ENCODE measurements around the gene ITGB3.
"Not testable (repeated sequence)": the region's sequence is repeated elsewhere in the genome, so short reads cannot be mapped to it uniquely, and the experiment has no call there.

ITGB3 gene

GRCh38 chr17:47265983-47266541 lies 12.4 kb downstream of the ITGB3 start:
- H3K27ac ChIP-seq (ENCODE audit: low read length) = no peak overlapping the region
- no peaks in the 10 kb centered on the region for H3K9me3 ChIP-seq (ENCODE audit: control insufficient read depth in 2 of 2, low read length in 2 of 2)
- no peaks in the 10 kb centered on the region for H3K36me3 ChIP-seq (ENCODE audit: control insufficient read depth in 2 of 2, insufficient read depth in 2 of 2, low read length in 2 of 2)
- H3K4me1 ChIP-seq (ENCODE audit: control insufficient read depth, insufficient read depth, low read length) = peaks cover 5% of the 10 kb centered on the region
- no peaks in the 10 kb centered on the region for H3K27me3 ChIP-seq (ENCODE audit: control insufficient read depth in 1 of 2, insufficient read depth in 2 of 2, low read length in 2 of 2)
- no peak overlapping the region for H3K4me3 ChIP-seq (ENCODE audit: low read length in 2 of 2)
- no peak overlapping the region for H3K9ac ChIP-seq (ENCODE audit: low read length in 2 of 2)

DNA sequence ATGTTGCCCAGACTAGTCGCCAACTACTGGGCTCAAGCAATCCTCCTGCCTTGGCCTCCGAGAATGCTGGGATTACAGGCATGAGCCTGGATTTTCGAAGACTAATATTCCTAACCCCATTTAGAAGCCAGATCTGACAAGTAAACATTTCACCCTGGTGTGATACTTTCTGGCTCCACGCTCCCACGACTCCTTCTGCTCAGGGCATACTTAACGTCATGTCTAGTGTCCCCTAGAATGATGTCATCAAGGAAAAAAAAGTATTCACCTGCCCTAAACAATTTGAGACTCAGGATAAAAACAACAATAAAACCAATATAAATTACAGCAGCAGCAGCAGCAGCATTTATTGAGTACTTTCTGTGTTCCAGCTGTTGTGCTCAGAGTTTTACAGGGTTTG lies 13.2 kb downstream of the ITGB3 start:
- no peak overlapping the region for H3K27ac ChIP-seq (ENCODE audit: low read length)
- peaks cover 5% of the 10 kb centered on the region for H3K4me1 ChIP-seq (ENCODE audit: control insufficient read depth, insufficient read depth, low read length)
- no peak overlapping the region for H3K9ac ChIP-seq (ENCODE audit: low read length in 2 of 2)
- no peak overlapping the region for H3K4me3 ChIP-seq (ENCODE audit: low read length in 2 of 2)
- H3K9me3 ChIP-seq (ENCODE audit: control insufficient read depth in 2 of 2, low read length in 2 of 2) = no peaks in the 10 kb centered on the region
- no peaks in the 10 kb centered on the region for H3K36me3 ChIP-seq (ENCODE audit: control insufficient read depth in 2 of 2, insufficient read depth in 2 of 2, low read length in 2 of 2)
- H3K27me3 ChIP-seq (ENCODE audit: control insufficient read depth in 1 of 2, insufficient read depth in 2 of 2, low read length in 2 of 2) = no peaks in the 10 kb centered on the region

GRCh38 chr17:47267354-47267828 lies 13.8 kb downstream of the ITGB3 start:
- H3K36me3 ChIP-seq (ENCODE audit: control insufficient read depth in 2 of 2, insufficient read depth in 2 of 2, low read length in 2 of 2) = no peaks in the 10 kb centered on the region
- H3K4me1 ChIP-seq (ENCODE audit: control insufficient read depth, insufficient read depth, low read length) = peaks cover 5% of the 10 kb centered on the region
- no peaks in the 10 kb centered on the region for H3K27me3 ChIP-seq (ENCODE audit: control insufficient read depth in 1 of 2, insufficient read depth in 2 of 2, low read length in 2 of 2)
- no peak overlapping the region for H3K27ac ChIP-seq (ENCODE audit: low read length)
- H3K9me3 ChIP-seq (ENCODE audit: control insufficient read depth in 2 of 2, low read length in 2 of 2) = no peaks in the 10 kb centered on the region
- H3K4me3 ChIP-seq (ENCODE audit: low read length in 2 of 2) = no peak overlapping the region
- no peak overlapping the region for H3K9ac ChIP-seq (ENCODE audit: low read length in 2 of 2)

DNA sequence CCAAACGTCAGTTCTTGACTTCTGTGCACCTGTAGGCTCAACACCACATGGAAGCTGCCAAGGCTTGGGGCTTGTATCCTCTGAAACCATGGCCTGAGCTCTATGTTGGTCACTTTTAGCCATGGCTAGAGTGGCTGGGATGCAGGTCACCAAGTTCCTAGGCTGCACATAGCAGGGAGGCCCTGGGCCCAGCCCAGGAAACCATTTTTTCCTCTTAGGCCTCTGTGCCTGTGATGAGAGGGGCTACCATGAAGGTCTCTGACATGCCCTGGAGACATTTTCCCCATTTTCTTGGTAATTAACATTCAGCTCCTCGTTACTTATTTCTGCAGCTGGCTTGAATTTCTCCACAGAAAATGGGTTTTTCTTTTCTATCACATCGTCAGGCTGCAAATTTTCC lies 15.3 kb downstream of the ITGB3 start:
- H3K27me3 ChIP-seq (ENCODE audit: control insufficient read depth in 1 of 2, insufficient read depth in 2 of 2, low read length in 2 of 2) = not testable (repeated sequence)

GRCh38 chr17:47269561-47270280 lies 16.1 kb downstream of the ITGB3 start:
- not testable (repeated sequence) for H3K4me3 ChIP-seq (ENCODE audit: low read length in 2 of 2)
- peaks cover 19% of the 10 kb centered on the region for H3K4me1 ChIP-seq (ENCODE audit: control insufficient read depth, insufficient read depth, low read length)

More for the DNA sequence above, 15.3 kb downstream of the ITGB3 start:
- not testable (repeated sequence) for H3K27ac ChIP-seq (ENCODE audit: low read length); H3K9me3 ChIP-seq (ENCODE audit: control insufficient read depth in 2 of 2, low read length in 2 of 2); H3K9ac ChIP-seq (ENCODE audit: low read length in 2 of 2); H3K4me3 ChIP-seq (ENCODE audit: low read length in 2 of 2); H3K36me3 ChIP-seq (ENCODE audit: control insufficient read depth in 2 of 2, insufficient read depth in 2 of 2, low read length in 2 of 2)
- peaks cover 11% of the 10 kb centered on the region for H3K4me1 ChIP-seq (ENCODE audit: control insufficient read depth, insufficient read depth, low read length)

DNA sequence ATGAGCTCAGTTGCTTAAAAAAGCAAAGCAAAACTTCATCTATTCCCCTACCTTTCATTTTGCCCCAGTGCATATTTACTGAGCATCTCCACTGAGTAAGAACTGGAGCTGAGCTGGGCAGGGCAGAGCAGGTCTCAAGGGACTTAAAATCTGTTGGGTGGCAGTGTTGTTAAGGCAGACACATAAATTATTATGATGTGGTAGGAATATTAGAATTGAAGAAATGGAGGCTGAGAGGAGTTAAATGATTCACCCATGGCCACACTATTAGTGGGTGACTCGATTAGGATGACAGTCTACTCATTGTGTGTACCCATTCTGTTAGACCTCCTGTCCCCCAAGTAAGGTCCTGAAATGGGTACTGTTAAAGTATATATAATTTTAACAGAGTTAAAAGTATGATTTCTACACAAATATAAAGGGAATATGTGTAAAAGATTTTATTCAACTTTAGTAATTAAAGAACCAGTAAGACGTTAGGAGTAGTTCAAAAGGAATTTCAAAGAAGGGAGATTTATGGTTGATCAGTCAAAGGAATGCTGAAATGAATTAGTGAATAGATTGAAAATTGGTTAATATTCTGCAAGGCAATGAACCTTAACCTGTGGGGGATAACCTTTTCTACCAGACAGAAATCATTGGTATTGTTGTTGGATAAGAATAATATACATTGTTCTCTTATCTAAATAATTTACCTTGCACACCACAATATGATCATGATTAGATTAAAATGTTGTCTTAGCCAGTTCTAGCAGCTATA lies 17.5 kb downstream of the ITGB3 start:
- no peaks in the 10 kb centered on the region for H3K27me3 ChIP-seq (ENCODE audit: control insufficient read depth in 1 of 2, insufficient read depth in 2 of 2, low read length in 2 of 2)
- H3K4me1 ChIP-seq (ENCODE audit: control insufficient read depth, insufficient read depth, low read length) = peaks cover 33% of the 10 kb centered on the region
- no peaks in the 10 kb centered on the region for H3K9me3 ChIP-seq (ENCODE audit: control insufficient read depth in 2 of 2, low read length in 2 of 2)
- H3K4me3 ChIP-seq (ENCODE audit: low read length in 2 of 2) = no peak overlapping the region
- H3K9ac ChIP-seq (ENCODE audit: low read length in 2 of 2) = no peak overlapping the region
- H3K36me3 ChIP-seq (ENCODE audit: control insufficient read depth in 2 of 2, insufficient read depth in 2 of 2, low read length in 2 of 2) = no peaks in the 10 kb centered on the region
- no peak overlapping the region for H3K27ac ChIP-seq (ENCODE audit: low read length)

More at GRCh38 chr17:47269561-47270280, 16.1 kb downstream of the ITGB3 start:
- not testable (repeated sequence) for H3K9ac ChIP-seq (ENCODE audit: low read length in 2 of 2); H3K36me3 ChIP-seq (ENCODE audit: control insufficient read depth in 2 of 2, insufficient read depth in 2 of 2, low read length in 2 of 2); H3K27me3 ChIP-seq (ENCODE audit: control insufficient read depth in 1 of 2, insufficient read depth in 2 of 2, low read length in 2 of 2); H3K27ac ChIP-seq (ENCODE audit: low read length); H3K9me3 ChIP-seq (ENCODE audit: control insufficient read depth in 2 of 2, low read length in 2 of 2)

- Histone ChIP-seq H3K27ac (ENCODE audit: low read length) (no peak overlapping the region), H3K36me3 (ENCODE audit: control insufficient read depth in 2 of 2, insufficient read depth in 2 of 2, low read length in 2 of 2) (no peaks in the 10 kb centered on the region), H3K9ac (ENCODE audit: low read length in 2 of 2) (no peak overlapping the region), H3K4me1 (ENCODE audit: control insufficient read depth, insufficient read depth, low read length) (peaks cover 42% of the 10 kb centered on the region), H3K9me3 (ENCODE audit: control insufficient read depth in 2 of 2, low read length in 2 of 2) (no peaks in the 10 kb centered on the region), H3K4me3 (ENCODE audit: low read length in 2 of 2) (no peak overlapping the region), H3K27me3 (ENCODE audit: control insufficient read depth in 1 of 2, insufficient read depth in 2 of 2, low read length in 2 of 2) (no peaks in the 10 kb centered on the region)
Measured at GRCh38 chr17:47272491-47272890, 18.9 kb downstream of the ITGB3 start.

- H3K27me3 ChIP-seq (ENCODE audit: control insufficient read depth in 1 of 2, insufficient read depth in 2 of 2, low read length in 2 of 2) = no peaks in the 10 kb centered on the region
- peaks cover 46% of the 10 kb centered on the region for H3K4me1 ChIP-seq (ENCODE audit: control insufficient read depth, insufficient read depth, low read length)
- H3K27ac ChIP-seq (ENCODE audit: low read length) = peak overlapping the region; percentile 98
- no peak overlapping the region for H3K9ac ChIP-seq (ENCODE audit: low read length in 2 of 2)
- H3K36me3 ChIP-seq (ENCODE audit: control insufficient read depth in 2 of 2, insufficient read depth in 2 of 2, low read length in 2 of 2) = no peaks in the 10 kb centered on the region
- H3K4me3 ChIP-seq (ENCODE audit: low read length in 2 of 2) = no peak overlapping the region
- H3K9me3 ChIP-seq (ENCODE audit: control insufficient read depth in 2 of 2, low read length in 2 of 2) = no peaks in the 10 kb centered on the region
Measured at GRCh38 chr17:47273245-47273644, 19.6 kb downstream of the ITGB3 start.

GRCh38 chr17:47274319-47275069 lies 20.9 kb downstream of the ITGB3 start:
- peak overlapping the region; percentile 73 to 80 for H3K9ac ChIP-seq (ENCODE audit: low read length in 2 of 2)
- H3K27me3 ChIP-seq (ENCODE audit: control insufficient read depth in 1 of 2, insufficient read depth in 2 of 2, low read length in 2 of 2) = no peaks in the 10 kb centered on the region
- no peak overlapping the region for H3K4me3 ChIP-seq (ENCODE audit: low read length in 2 of 2)
- H3K4me1 ChIP-seq (ENCODE audit: control insufficient read depth, insufficient read depth, low read length) = peaks cover 59% of the 10 kb centered on the region
- H3K9me3 ChIP-seq (ENCODE audit: control insufficient read depth in 2 of 2, low read length in 2 of 2) = no peaks in the 10 kb centered on the region
- H3K36me3 ChIP-seq (ENCODE audit: control insufficient read depth in 2 of 2, insufficient read depth in 2 of 2, low read length in 2 of 2) = no peaks in the 10 kb centered on the region
- peak overlapping the region; percentile 98 for H3K27ac ChIP-seq (ENCODE audit: low read length)

- H3K36me3 ChIP-seq (ENCODE audit: control insufficient read depth in 2 of 2, insufficient read depth in 2 of 2, low read length in 2 of 2) = no peaks in the 10 kb centered on the region
- no peaks in the 10 kb centered on the region for H3K9me3 ChIP-seq (ENCODE audit: control insufficient read depth in 2 of 2, low read length in 2 of 2)
- peak overlapping the region; percentile 98 for H3K27ac ChIP-seq (ENCODE audit: low read length)
- peaks cover 67% of the 10 kb centered on the region for H3K4me1 ChIP-seq (ENCODE audit: control insufficient read depth, insufficient read depth, low read length)
- peak overlapping the region in 1 of 2 donors; percentile 52 for H3K4me3 ChIP-seq (ENCODE audit: low read length in 2 of 2)
- H3K9ac ChIP-seq (ENCODE audit: low read length in 2 of 2) = peak overlapping the region; percentile 73 to 80
- H3K27me3 ChIP-seq (ENCODE audit: control insufficient read depth in 1 of 2, insufficient read depth in 2 of 2, low read length in 2 of 2) = no peaks in the 10 kb centered on the region
Measured at GRCh38 chr17:47275245-47275984, 21.8 kb downstream of the ITGB3 start.

Data from stomach smooth muscle (tissue), 2 donors.